Measurements from ENCODE around the gene UBE2J2. TPM values are rescaled to one million over a fixed set of nuclear protein-coding genes. Genes with fewer than 3 reads are reported as not detected.

Gene UBE2J2
- total RNA-seq, 2 donors from 2014 or later: 23.6 to 39.2 TPM

DNA sequence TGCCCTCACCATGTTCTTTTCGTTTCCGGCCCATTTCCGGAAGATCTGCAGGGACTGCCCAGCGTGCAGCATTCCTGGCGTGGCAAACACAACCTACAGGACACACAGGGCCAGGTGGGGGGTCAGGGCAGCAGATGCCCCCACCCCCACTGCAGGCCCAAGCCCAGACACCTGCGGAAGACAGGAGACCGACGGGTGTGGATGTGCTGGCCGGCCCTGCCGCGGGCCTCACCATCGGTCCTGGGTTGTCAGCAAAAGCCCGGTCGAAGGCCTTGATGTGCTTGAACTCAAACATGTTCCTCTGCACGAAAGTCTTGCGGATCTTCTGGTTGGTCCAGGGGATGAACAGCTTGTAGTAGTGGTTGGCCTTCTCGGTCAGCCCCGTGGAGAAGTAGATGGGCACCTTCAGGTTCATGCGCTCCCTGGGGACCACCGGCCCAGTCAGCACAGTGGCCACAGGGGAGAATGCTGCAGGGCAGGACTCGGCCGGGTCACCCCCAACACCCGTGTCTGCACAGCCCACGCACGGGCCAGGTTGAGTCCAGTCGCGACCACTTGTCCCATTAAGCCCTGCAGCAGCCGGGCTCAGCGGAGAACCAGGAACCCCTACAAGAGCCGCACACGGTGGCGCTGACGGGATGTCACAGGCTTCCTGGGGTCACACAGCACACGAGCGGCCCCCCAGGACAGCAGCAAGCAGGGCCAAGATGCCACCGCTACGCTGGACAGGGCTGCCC is 40.0 kb upstream of the UBE2J2 start:
- H3K4me1 ChIP-seq: peaks cover 32% of the 10 kb centered on the region
- no peaks in the 10 kb centered on the region for H3K9me3 ChIP-seq
- no peaks in the 10 kb centered on the region for H3K27me3 ChIP-seq
- no peak overlapping the region for H3K27ac ChIP-seq
- ATAC-seq (no peak), DNase-seq (no peak)
- H3K4me3 ChIP-seq: no peak overlapping the region
- intact Hi-C loops (cut with DNase I): no loop called here
- TF ChIP-seq, protein P1, sequence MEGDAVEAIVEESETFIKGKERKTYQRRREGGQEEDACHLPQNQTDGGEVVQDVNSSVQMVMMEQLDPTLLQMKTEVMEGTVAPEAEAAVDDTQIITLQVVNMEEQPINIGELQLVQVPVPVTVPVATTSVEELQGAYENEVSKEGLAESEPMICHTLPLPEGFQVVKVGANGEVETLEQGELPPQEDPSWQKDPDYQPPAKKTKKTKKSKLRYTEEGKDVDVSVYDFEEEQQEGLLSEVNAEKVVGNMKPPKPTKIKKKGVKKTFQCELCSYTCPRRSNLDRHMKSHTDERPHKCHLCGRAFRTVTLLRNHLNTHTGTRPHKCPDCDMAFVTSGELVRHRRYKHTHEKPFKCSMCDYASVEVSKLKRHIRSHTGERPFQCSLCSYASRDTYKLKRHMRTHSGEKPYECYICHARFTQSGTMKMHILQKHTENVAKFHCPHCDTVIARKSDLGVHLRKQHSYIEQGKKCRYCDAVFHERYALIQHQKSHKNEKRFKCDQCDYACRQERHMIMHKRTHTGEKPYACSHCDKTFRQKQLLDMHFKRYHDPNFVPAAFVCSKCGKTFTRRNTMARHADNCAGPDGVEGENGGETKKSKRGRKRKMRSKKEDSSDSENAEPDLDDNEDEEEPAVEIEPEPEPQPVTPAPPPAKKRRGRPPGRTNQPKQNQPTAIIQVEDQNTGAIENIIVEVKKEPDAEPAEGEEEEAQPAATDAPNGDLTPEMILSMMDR (IDR thresholded peaks at IDR 0.05): no peak
- no peak for TF ChIP-seq POLR2A (IDR thresholded peaks at IDR 0.05)
- peaks cover 9 to 32% of the 10 kb centered on the region in 2 donors for H3K36me3 ChIP-seq (replicated peaks in 1 of 2; ENCODE audit: insufficient read depth in 1 of 2, low read depth in 2 of 2)
- WGBS, 2 donors: 91 to 93% methylated on average over 15 to 37 of the region's 37 CpGs

DNA sequence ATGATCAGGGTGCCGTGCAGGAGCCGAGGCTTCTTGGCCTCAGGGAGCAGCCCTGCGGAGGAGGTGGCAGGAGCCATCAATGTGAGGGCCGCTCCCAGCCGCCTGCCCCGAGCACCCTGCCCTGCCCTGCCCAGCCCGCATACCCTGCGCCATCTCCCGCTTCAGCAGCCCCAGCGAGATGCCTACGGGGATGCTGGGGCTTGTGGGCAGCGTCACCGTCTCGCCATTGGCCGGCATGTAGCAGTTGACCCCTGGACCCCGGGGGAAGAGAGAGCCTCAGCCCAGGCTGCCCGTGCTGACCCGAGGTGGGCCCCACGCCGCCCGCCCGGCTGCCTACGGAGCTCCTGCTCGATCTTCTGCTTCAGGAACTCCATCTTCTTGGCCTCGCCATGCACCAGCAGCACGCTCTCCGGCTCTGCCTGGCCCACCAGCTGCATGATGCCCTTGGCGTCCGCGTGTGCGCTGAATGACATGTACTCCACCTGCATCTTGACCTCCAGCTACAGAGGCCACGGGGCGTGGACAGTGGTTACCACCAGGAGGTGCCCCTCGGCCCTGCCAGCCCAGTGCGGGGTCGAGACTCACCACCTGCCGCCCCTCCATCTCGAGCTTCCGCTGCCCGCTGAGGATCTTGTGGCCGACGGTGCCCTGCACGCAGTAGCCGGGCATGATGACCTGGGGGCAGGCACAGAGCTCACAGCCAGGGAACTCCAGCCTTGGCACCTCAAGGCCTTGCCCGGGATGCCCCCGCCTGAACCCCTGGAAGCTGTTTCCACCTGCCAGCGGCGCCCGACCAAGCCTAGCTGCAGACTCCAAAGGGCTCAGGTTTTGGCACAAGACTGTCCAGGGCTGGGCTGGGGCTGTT is 39.0 kb upstream of the UBE2J2 start:
- H3K9me3 ChIP-seq: no peaks in the 10 kb centered on the region
- TF ChIP-seq, protein P1 (IDR thresholded peaks at IDR 0.05): no peak
- no peak for TF ChIP-seq POLR2A (IDR thresholded peaks at IDR 0.05)
- no peak overlapping the region for H3K27ac ChIP-seq
- ATAC-seq (no peak), DNase-seq (no peak)
- WGBS, 2 donors: 91 to 92% methylated on average over 31 to 42 of the region's 49 CpGs
- peaks cover 9 to 32% of the 10 kb centered on the region in 2 donors for H3K36me3 ChIP-seq (replicated peaks in 1 of 2; ENCODE audit: insufficient read depth in 1 of 2, low read depth in 2 of 2)
- no peaks in the 10 kb centered on the region for H3K27me3 ChIP-seq
- H3K4me3 ChIP-seq: no peak overlapping the region
- intact Hi-C loops (cut with DNase I): no loop called here
- peaks cover 22% of the 10 kb centered on the region for H3K4me1 ChIP-seq

DNA sequence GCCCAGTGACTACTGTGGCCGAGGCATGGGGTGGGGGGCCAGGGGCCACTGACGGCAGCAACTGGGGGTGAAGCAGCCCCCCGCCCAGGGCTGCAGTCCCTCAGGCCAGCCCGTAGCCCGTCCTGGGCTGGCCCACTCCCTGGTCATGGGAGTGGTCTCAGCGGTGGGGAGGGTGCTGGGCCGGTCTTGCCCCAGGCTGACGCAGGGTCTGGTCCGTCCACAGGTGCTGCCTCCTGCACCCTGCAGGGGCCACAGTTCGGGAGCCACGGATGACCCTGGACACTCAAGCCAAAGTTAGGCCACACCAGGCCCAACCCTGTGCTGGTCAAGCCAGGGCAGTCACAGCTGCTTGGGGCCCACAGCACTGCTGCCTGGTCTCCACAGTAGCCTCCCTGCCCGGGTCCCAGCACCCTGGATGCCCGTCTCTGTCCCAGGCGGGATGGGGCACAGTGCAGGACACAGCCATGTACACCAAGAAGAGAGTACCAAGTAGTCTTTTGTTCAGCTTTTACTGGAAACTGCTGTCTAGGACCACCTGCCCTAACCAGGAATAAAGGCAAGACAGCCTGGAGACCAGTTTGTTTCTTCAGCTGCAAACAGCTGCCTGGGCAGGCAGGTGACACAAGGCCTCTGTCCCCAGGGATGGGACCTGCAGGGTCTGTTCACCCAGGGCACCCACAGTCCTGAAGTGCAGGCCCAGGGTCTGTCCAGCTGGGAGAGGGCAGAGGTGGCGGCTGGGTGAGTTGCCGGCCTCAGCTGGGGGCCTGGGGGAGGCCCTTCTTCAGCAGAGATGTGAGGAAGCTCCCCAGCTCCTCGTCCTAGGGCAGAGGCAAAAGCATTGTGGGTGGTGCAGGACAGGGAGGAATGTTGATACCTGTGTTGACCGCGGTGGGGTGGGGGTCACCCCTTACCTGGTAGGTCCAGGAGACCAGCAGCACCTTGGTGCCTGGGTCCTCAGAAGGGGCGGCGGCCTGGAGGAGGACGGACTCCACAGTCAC is 37.8 kb upstream of the UBE2J2 start:
- DNase-seq: no peak
- TF ChIP-seq, protein P1 (IDR thresholded peaks at IDR 0.05): no peak
- TF ChIP-seq POLR2A (IDR thresholded peaks at IDR 0.05): no peak
- Histone ChIP-seq H3K4me1 (peaks cover 28% of the 10 kb centered on the region), H3K9me3 (no peaks in the 10 kb centered on the region), H3K36me3 (replicated peaks in 1 of 2; ENCODE audit: insufficient read depth in 1 of 2, low read depth in 2 of 2) (peaks cover 9 to 32% of the 10 kb centered on the region in 2 donors), H3K27me3 (no peaks in the 10 kb centered on the region), H3K27ac (no peak overlapping the region), H3K4me3 (no peak overlapping the region)
- 90 to 100% methylated on average over 2 to 22 of the region's 22 CpGs for WGBS, 2 donors
- ATAC-seq: no peak
- intact Hi-C loops (cut with DNase I): no loop called here

DNA sequence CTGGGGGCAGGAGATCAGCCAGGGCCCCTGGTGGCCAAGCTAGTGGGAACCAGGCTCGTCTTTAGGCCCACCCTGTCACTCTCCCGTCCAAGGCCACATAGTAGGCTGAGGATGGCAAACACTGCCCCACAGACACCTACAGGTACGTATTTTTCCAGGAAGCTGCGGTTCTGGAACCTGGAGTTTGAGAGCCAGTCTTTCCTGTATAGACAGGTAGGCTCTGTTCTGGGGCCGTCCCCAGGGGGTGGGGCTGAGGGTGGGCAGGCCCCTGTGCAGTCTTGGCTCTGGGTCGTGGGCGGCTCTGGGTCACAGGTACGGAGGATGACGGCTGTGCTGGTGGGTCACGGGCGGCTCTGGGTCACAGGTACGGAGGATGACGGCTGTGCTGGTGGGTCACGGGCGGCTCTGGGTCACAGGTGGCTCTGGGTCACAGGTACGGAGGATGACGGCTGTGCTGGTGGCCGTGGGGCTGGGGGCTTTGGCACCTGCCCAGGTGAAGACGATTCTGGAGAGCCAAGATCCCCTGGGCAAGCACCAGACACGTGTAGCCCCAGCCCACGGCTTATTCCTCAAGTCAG is 36.9 kb upstream of the UBE2J2 start:
- Histone ChIP-seq H3K27me3 (no peaks in the 10 kb centered on the region), H3K36me3 (replicated peaks in 1 of 2; ENCODE audit: insufficient read depth in 1 of 2, low read depth in 2 of 2) (peaks cover 9 to 32% of the 10 kb centered on the region in 2 donors), H3K27ac (peak overlapping the region in 1 of 4 donors; percentile 11), H3K4me1 (peaks cover 36% of the 10 kb centered on the region), H3K4me3 (no peak overlapping the region), H3K9me3 (no peaks in the 10 kb centered on the region)
- ATAC-seq: no peak
- intact Hi-C loops (cut with DNase I): no loop called here
- TF ChIP-seq, protein P1 (IDR thresholded peaks at IDR 0.05): no peak
- TF ChIP-seq POLR2A (IDR thresholded peaks at IDR 0.05): no peak
- DNase-seq: no peak
- WGBS, 2 donors: 72 to 82% methylated on average over 8 to 19 of the region's 21 CpGs

Measured in body of pancreas (tissue), 4 donors.